ENCODE results near the gene UPP1. TPM values are rescaled to one million over a fixed set of nuclear protein-coding genes. Genes with fewer than 3 reads are reported as not detected.

UPP1 gene
- total and polyA plus RNA-seq, 2 donors (not counting 1 experiment from before 2014, with no cell fraction given) = 5.8 to 8.0 TPM

- ChIA-PET CTCF (interaction anchor here (0.8 to 15.9 kb wide), 33 partner anchors 10 to 856 kb away, joined by 3 to 229 read pairs (median 4); partner anchors contain the start of gene UPP1), POLR2A (interaction anchor here (1.0 to 1.7 kb wide), 2 partner anchors 21 to 118 kb away, joined by 3 to 5 read pairs; partner anchors contain the start of gene UPP1)
- 22% methylated on average over 7 of the region's 9 CpGs for WGBS (ENCODE audit: insufficient coverage)
- H4K20me1 ChIP-seq (ENCODE audit: control insufficient read depth, insufficient read depth, low read length, poor library complexity, severe bottlenecking) = no peaks in the 10 kb centered on the region
- H3K4me2 ChIP-seq (replicated peaks; ENCODE audit: low read depth, low read length, poor library complexity, severe bottlenecking) = no peak overlapping the region
- H3K36me3 ChIP-seq (replicated peaks in 1 of 2; ENCODE audit: control extremely low read depth in 1 of 2, control insufficient read depth in 1 of 2, extremely low read depth in 1 of 2, insufficient read depth in 2 of 2, low read length in 1 of 2) = no peaks in the 10 kb centered on the region
- H3K79me2 ChIP-seq (ENCODE audit: control insufficient read depth, insufficient read depth, low read length) = no peaks in the 10 kb centered on the region
- H2AFZ ChIP-seq (ENCODE audit: insufficient read depth, low read depth, low read length, poor library complexity, severe bottlenecking) = peak overlapping the region; percentile 30
- Mint-ChIP-seq H3K9me3 (ENCODE audit: insufficient read depth) (no peaks in the 10 kb centered on the region), H3K4me3 (no peak overlapping the region), H3K27ac (no peak overlapping the region), H3K4me1 (peaks cover 4% of the 10 kb centered on the region), H3K27me3 (peaks cover 3% of the 10 kb centered on the region)
- DNase-seq (peak; percentile 85), ATAC-seq (ENCODE audit: low read depth) (peak; percentile 96)
- H3K4me3 ChIP-seq (ENCODE audit: control extremely low read depth in 1 of 5, extremely low read depth in 1 of 5, insufficient read depth in 1 of 5, low read depth in 2 of 5, low read length in 4 of 5) = no peak overlapping the region
- TF ChIP-seq CTCF (IDR thresholded peaks at IDR 0.05) (peak; percentile 97), EZH2 (IDR thresholded peaks at IDR 0.05; ENCODE audit: borderline replicate concordance, insufficient read depth, low read depth, low read length, poor library complexity, severe bottlenecking) (no peak)
- H3K9ac ChIP-seq (ENCODE audit: low read length) = no peak overlapping the region
- intact Hi-C loops (cut with micrococcal nuclease) = loop anchor here (1.0 to 2.0 kb wide), 4 partner anchors 25 to 165 kb away; partner anchors contain the start of gene C7orf57
- no peak overlapping the region for H3K27ac ChIP-seq (ENCODE audit: low read length in 2 of 2)
- no peaks in the 10 kb centered on the region for H3K27me3 ChIP-seq (replicated peaks in 1 of 4; ENCODE audit: control extremely low read depth in 1 of 4, control insufficient read depth in 3 of 4, insufficient read depth in 4 of 4, low read length in 3 of 4)
- H3K4me1 ChIP-seq (ENCODE audit: control insufficient read depth in 2 of 2, insufficient read depth in 2 of 2, low read length in 2 of 2) = peaks cover 0 to 3% of the 10 kb centered on the region in 2 donors
- no peaks in the 10 kb centered on the region for H3K9me3 ChIP-seq (ENCODE audit: control extremely low read depth in 1 of 3, control insufficient read depth in 2 of 3, insufficient read depth in 1 of 3, low read length in 2 of 3)
Measured at GRCh38 chr7:48109848-48110663, 21.0 kb downstream of the UPP1 start.

- CTCF ChIA-PET = interaction anchor here (0.8 to 15.9 kb wide), 28 partner anchors 9 to 857 kb away, joined by 3 to 229 read pairs (median 4); no protein-coding TSS in a partner anchor
- TF ChIP-seq CTCF (IDR thresholded peaks at IDR 0.05) (no peak), EZH2 (IDR thresholded peaks at IDR 0.05; ENCODE audit: borderline replicate concordance, insufficient read depth, low read depth, low read length, poor library complexity, severe bottlenecking) (no peak)
- no peak overlapping the region for H3K27ac ChIP-seq (ENCODE audit: low read length in 2 of 2)
Measured at GRCh38 chr7:48110868-48111267, 21.8 kb downstream of the UPP1 start.

More at GRCh38 chr7:48110868-48111267, 21.8 kb downstream of the UPP1 start:
- no peaks in the 10 kb centered on the region for H3K36me3 ChIP-seq (replicated peaks in 1 of 2; ENCODE audit: control extremely low read depth in 1 of 2, control insufficient read depth in 1 of 2, extremely low read depth in 1 of 2, insufficient read depth in 2 of 2, low read length in 1 of 2)
- no peaks in the 10 kb centered on the region for H3K79me2 ChIP-seq (ENCODE audit: control insufficient read depth, insufficient read depth, low read length)
- no peaks in the 10 kb centered on the region for H3K9me3 Mint-ChIP-seq (ENCODE audit: insufficient read depth)
- ATAC-seq (ENCODE audit: low read depth) (no peak), DNase-seq (no peak)
- no peak overlapping the region for H3K27ac Mint-ChIP-seq
- H2AFZ ChIP-seq (ENCODE audit: insufficient read depth, low read depth, low read length, poor library complexity, severe bottlenecking) = no peak overlapping the region
- POLR2A ChIA-PET = no interaction called here
- H4K20me1 ChIP-seq (ENCODE audit: control insufficient read depth, insufficient read depth, low read length, poor library complexity, severe bottlenecking) = no peaks in the 10 kb centered on the region
- H3K9ac ChIP-seq (ENCODE audit: low read length) = no peak overlapping the region
- WGBS (ENCODE audit: insufficient coverage) = no CpG with 5 or more reads among the region's 4 CpGs
- peaks cover 0 to 3% of the 10 kb centered on the region in 2 donors for H3K4me1 ChIP-seq (ENCODE audit: control insufficient read depth in 2 of 2, insufficient read depth in 2 of 2, low read length in 2 of 2)
- no peaks in the 10 kb centered on the region for H3K27me3 ChIP-seq (replicated peaks in 1 of 4; ENCODE audit: control extremely low read depth in 1 of 4, control insufficient read depth in 3 of 4, insufficient read depth in 4 of 4, low read length in 3 of 4)
- peaks cover 4% of the 10 kb centered on the region for H3K4me1 Mint-ChIP-seq
- intact Hi-C loops (cut with micrococcal nuclease) = loop anchor here (1.0 to 2.0 kb wide), 4 partner anchors 26 to 166 kb away; partner anchors contain the start of gene C7orf57
- H3K4me3 Mint-ChIP-seq = no peak overlapping the region
- H3K9me3 ChIP-seq (ENCODE audit: control extremely low read depth in 1 of 3, control insufficient read depth in 2 of 3, insufficient read depth in 1 of 3, low read length in 2 of 3) = no peaks in the 10 kb centered on the region
- peaks cover 3% of the 10 kb centered on the region for H3K27me3 Mint-ChIP-seq
- H3K4me3 ChIP-seq (ENCODE audit: control extremely low read depth in 1 of 5, extremely low read depth in 1 of 5, insufficient read depth in 1 of 5, low read depth in 2 of 5, low read length in 4 of 5) = no peak overlapping the region
- no peak overlapping the region for H3K4me2 ChIP-seq (replicated peaks; ENCODE audit: low read depth, low read length, poor library complexity, severe bottlenecking)

Measured in B cell (primary cell).